ENCODE results near the gene UBALD2. TPM values are rescaled to one million over a fixed set of nuclear protein-coding genes. Genes with fewer than 3 reads are reported as not detected.

Gene UBALD2
- total RNA-seq, 2 donors from 2014 or later: 36.0 to 46.0 TPM

- no peaks in the 10 kb centered on the region for H3K4me1 Mint-ChIP-seq
- TF ChIP-seq CTCF (conservative IDR thresholded peaks at IDR 0.05): no peak
These were observed 47.6 kb downstream of the UBALD2 start for GRCh38 chr17:76312735-76313134.

GRCh38 chr17:76314392-76315227, 49.5 kb downstream of the UBALD2 start:
- no peak overlapping the region for H3K4me3 ChIP-seq (ENCODE audit: low read length)
- WGBS, 2 experiments (ENCODE audit: insufficient coverage in 1 of 2, insufficient read length in 1 of 2): 92 to 94% methylated on average over 12 to 15 of the region's 15 CpGs
- peaks cover 48% of the 10 kb centered on the region for H3K36me3 Mint-ChIP-seq (ENCODE audit: low read depth)
- no peaks in the 10 kb centered on the region for H3K27me3 ChIP-seq (ENCODE audit: control insufficient read depth, insufficient read depth, low read length, poor library complexity, severe bottlenecking)
- no peak for DNase-seq
- TF ChIP-seq CTCF (conservative IDR thresholded peaks at IDR 0.05): no peak
- no peaks in the 10 kb centered on the region for H3K9me3 Mint-ChIP-seq
- peaks cover 59% of the 10 kb centered on the region for H3K36me3 ChIP-seq (ENCODE audit: control insufficient read depth, insufficient read depth, low read length)
- H3K27ac ChIP-seq (ENCODE audit: low read depth, low read length): no peak overlapping the region
- H3K9me3 ChIP-seq (ENCODE audit: control insufficient read depth, low read length): no peaks in the 10 kb centered on the region
- H3K9ac ChIP-seq (ENCODE audit: extremely low read depth, low read length, poor library complexity, severe bottlenecking): no peak overlapping the region
- no peak overlapping the region for H3K4me3 Mint-ChIP-seq
- H3K4me1 ChIP-seq (ENCODE audit: control insufficient read depth, insufficient read depth, low read length): no peaks in the 10 kb centered on the region
- no peak overlapping the region for H3K27ac Mint-ChIP-seq
- H3K27me3 Mint-ChIP-seq (ENCODE audit: insufficient read depth): no peaks in the 10 kb centered on the region
- H3K4me1 Mint-ChIP-seq: no peaks in the 10 kb centered on the region

More at GRCh38 chr17:76312735-76313134, 47.6 kb downstream of the UBALD2 start:
- Mint-ChIP-seq H3K27ac (no peak overlapping the region), H3K36me3 (ENCODE audit: low read depth) (peaks cover 48% of the 10 kb centered on the region), H3K9me3 (no peaks in the 10 kb centered on the region), H3K4me3 (no peak overlapping the region), H3K27me3 (ENCODE audit: insufficient read depth) (no peaks in the 10 kb centered on the region)
- Histone ChIP-seq H3K9ac (ENCODE audit: extremely low read depth, low read length, poor library complexity, severe bottlenecking) (no peak overlapping the region), H3K36me3 (ENCODE audit: control insufficient read depth, insufficient read depth, low read length) (peaks cover 64% of the 10 kb centered on the region), H3K4me3 (ENCODE audit: low read length) (no peak overlapping the region), H3K9me3 (ENCODE audit: control insufficient read depth, low read length) (no peaks in the 10 kb centered on the region), H3K27ac (ENCODE audit: low read depth, low read length) (no peak overlapping the region), H3K4me1 (ENCODE audit: control insufficient read depth, insufficient read depth, low read length) (no peaks in the 10 kb centered on the region), H3K27me3 (ENCODE audit: control insufficient read depth, insufficient read depth, low read length, poor library complexity, severe bottlenecking) (no peaks in the 10 kb centered on the region)
- 88 to 95% methylated on average over 4 to 9 of the region's 9 CpGs for WGBS, 2 experiments (ENCODE audit: insufficient coverage in 1 of 2, insufficient read length in 1 of 2)
- no peak for DNase-seq

- H3K27ac ChIP-seq (ENCODE audit: low read depth, low read length): no peak overlapping the region
- peaks cover 53% of the 10 kb centered on the region for H3K36me3 ChIP-seq (ENCODE audit: control insufficient read depth, insufficient read depth, low read length)
- no peak overlapping the region for H3K9ac ChIP-seq (ENCODE audit: extremely low read depth, low read length, poor library complexity, severe bottlenecking)
- no peaks in the 10 kb centered on the region for H3K27me3 ChIP-seq (ENCODE audit: control insufficient read depth, insufficient read depth, low read length, poor library complexity, severe bottlenecking)
- no peaks in the 10 kb centered on the region for H3K9me3 Mint-ChIP-seq
- H3K9me3 ChIP-seq (ENCODE audit: control insufficient read depth, low read length): no peaks in the 10 kb centered on the region
- no peaks in the 10 kb centered on the region for H3K4me1 ChIP-seq (ENCODE audit: control insufficient read depth, insufficient read depth, low read length)
- no peak overlapping the region for H3K27ac Mint-ChIP-seq
- no peaks in the 10 kb centered on the region for H3K4me1 Mint-ChIP-seq
- no peak overlapping the region for H3K4me3 Mint-ChIP-seq
- no peak for TF ChIP-seq CTCF (conservative IDR thresholded peaks at IDR 0.05)
- H3K4me3 ChIP-seq (ENCODE audit: low read length): no peak overlapping the region
- no peak for DNase-seq
- H3K27me3 Mint-ChIP-seq (ENCODE audit: insufficient read depth): no peaks in the 10 kb centered on the region
- 90 to 92% methylated on average over 2 of the region's 2 CpGs for WGBS, 2 experiments (ENCODE audit: insufficient coverage in 1 of 2, insufficient read length in 1 of 2)
- H3K36me3 Mint-ChIP-seq (ENCODE audit: low read depth): peaks cover 49% of the 10 kb centered on the region
These were observed 52.4 kb downstream of the UBALD2 start for GRCh38 chr17:76317535-76317934.

Data from endodermal cell (in vitro differentiated cells).